Tibial nerve (tissue), 3 donors: ENCODE data around the gene PRAMEF15.
"Not testable (repeated sequence)": the region's sequence is repeated elsewhere in the genome, so short reads cannot be mapped to it uniquely, and the experiment has no call there.

Experiments used
- POLR2A ChIP-seq, 2 donors: fragments of 450-650 bp; IDR thresholded peaks; one replicate each; pipeline ENCODE4 v1.6.1; 2017; ENCODE audit warnings: antibody characterized with exemption in 2 of 2, mild to moderate bottlenecking in 2 of 2, moderate library complexity in 2 of 2
- TF ChIP-seq, protein P1 (sequence below), 5 experiments: fragments of 200-600 bp in 3 of 5; fragments of 450-650 bp in 2 of 5; sonication (generic) in 3 of 5; IDR thresholded peaks; one replicate each; pipeline ENCODE4 v1.5.1; 2016 to 2019; ENCODE audit warnings: antibody characterized with exemption in 5 of 5, mild to moderate bottlenecking in 3 of 5, moderate library complexity in 2 of 5

DNA sequence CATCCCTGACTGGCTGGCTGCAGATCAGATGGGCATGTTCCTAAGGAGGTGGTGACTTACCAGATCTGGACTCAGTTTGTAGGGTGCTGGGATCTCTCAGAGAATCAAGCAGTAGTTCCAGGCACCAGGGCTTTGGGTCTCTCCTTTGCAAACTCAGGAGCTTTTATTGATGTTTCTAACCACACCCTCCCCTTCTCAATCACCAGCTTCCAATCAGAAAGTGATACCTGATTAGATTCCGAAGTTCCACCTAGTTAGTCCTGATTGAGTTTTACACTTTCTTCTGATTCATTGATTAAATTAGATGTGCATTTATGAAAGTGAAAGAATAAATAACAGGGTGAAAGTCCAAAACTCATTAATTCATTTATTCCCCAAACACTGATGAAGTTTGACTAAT, 30.3 kb upstream of the PRAMEF15 start, which contains the start of gene PRAMEF8:
- TF ChIP-seq, protein P1, sequence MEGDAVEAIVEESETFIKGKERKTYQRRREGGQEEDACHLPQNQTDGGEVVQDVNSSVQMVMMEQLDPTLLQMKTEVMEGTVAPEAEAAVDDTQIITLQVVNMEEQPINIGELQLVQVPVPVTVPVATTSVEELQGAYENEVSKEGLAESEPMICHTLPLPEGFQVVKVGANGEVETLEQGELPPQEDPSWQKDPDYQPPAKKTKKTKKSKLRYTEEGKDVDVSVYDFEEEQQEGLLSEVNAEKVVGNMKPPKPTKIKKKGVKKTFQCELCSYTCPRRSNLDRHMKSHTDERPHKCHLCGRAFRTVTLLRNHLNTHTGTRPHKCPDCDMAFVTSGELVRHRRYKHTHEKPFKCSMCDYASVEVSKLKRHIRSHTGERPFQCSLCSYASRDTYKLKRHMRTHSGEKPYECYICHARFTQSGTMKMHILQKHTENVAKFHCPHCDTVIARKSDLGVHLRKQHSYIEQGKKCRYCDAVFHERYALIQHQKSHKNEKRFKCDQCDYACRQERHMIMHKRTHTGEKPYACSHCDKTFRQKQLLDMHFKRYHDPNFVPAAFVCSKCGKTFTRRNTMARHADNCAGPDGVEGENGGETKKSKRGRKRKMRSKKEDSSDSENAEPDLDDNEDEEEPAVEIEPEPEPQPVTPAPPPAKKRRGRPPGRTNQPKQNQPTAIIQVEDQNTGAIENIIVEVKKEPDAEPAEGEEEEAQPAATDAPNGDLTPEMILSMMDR (IDR thresholded peaks at IDR 0.05): not testable (repeated sequence)
- TF ChIP-seq POLR2A (IDR thresholded peaks at IDR 0.05): not testable (repeated sequence)
